HG03469 (cell line): ENCODE data around the gene UPK1B.
"Not testable (repeated sequence)": the region's sequence is repeated elsewhere in the genome, so short reads cannot be mapped to it uniquely, and the experiment has no call there.

Experiments
- ATAC-seq: cut with Tn5 transposase; IDR thresholded peaks from one replicate; pipeline ENCODE4 v1.9.1; 2021; ENCODE audit warnings: mild to moderate bottlenecking, moderate library complexity, moderate number of reproducible peaks; ENCODE audit not compliant: unreplicated experiment

Gene UPK1B

GRCh38 chr3:119221779-119222320 is 48.5 kb downstream of the UPK1B start:
- ATAC-seq, result no peak

GRCh38 chr3:119222391-119222790 is 49.0 kb downstream of the UPK1B start:
- ATAC-seq, result no peak

- ATAC-seq, result no peak
Measured at GRCh38 chr3:119223511-119223910, 50.1 kb downstream of the UPK1B start.

GRCh38 chr3:119225121-119225520 is 51.7 kb downstream of the UPK1B start:
- ATAC-seq, result no peak

GRCh38 chr3:119227070-119227850 is 53.9 kb downstream of the UPK1B start:
- no peak for ATAC-seq

- ATAC-seq, result no peak
Measured at GRCh38 chr3:119228373-119229145, 55.2 kb downstream of the UPK1B start.

- no peak for ATAC-seq
Measured at GRCh38 chr3:119229190-119229589, 55.8 kb downstream of the UPK1B start.

GRCh38 chr3:119230071-119230470 is 56.7 kb downstream of the UPK1B start:
- ATAC-seq, result no peak

- ATAC-seq, result no peak
Measured at GRCh38 chr3:119230745-119231144, 57.3 kb downstream of the UPK1B start.

GRCh38 chr3:119234610-119235009 is 61.2 kb downstream of the UPK1B start:
- no peak for ATAC-seq

- no peak for ATAC-seq
Measured at GRCh38 chr3:119235151-119235550, 61.8 kb downstream of the UPK1B start.

GRCh38 chr3:119236756-119237155 is 63.4 kb downstream of the UPK1B start:
- no peak for ATAC-seq

GRCh38 chr3:119237299-119237698 is 63.9 kb downstream of the UPK1B start:
- ATAC-seq, result no peak

- no peak for ATAC-seq
Measured at GRCh38 chr3:119238363-119238762, 65.0 kb downstream of the UPK1B start.

GRCh38 chr3:119239206-119239820 is 65.9 kb downstream of the UPK1B start:
- no peak for ATAC-seq

GRCh38 chr3:119240101-119240590 is 66.7 kb downstream of the UPK1B start:
- ATAC-seq, result peak; percentile 2

GRCh38 chr3:119240591-119241434 is 67.4 kb downstream of the UPK1B start, which contains the start of gene B4GALT4:
TSS of gene B4GALT4 (minus strand) at chr3:119240878. CDS start at chr3:119230099, 10,779 bp downstream.
- peak; percentile 76 for ATAC-seq

GRCh38 chr3:119242387-119243057 is 69.1 kb downstream of the UPK1B start:
- not testable (repeated sequence) for ATAC-seq

GRCh38 chr3:119243058-119243529 is 69.7 kb downstream of the UPK1B start:
- ATAC-seq, result not testable (repeated sequence)
